Neural progenitor cell (in vitro differentiated cells): ENCODE results near the gene EVL.

Experiments
- CTCF ChIP-seq: fragments of 200-600 bp; sonication (generic); IDR thresholded peaks from 2 replicates; pipeline ENCODE4 v1.5.1; 2017; ENCODE audit warnings: antibody characterized with exemption, mild to moderate bottlenecking
- EZH2 ChIP-seq: fragments of 200-600 bp; sonication (generic); IDR thresholded peaks from 2 replicates; pipeline ENCODE4 v1.6.1; 2017; ENCODE audit warnings: antibody characterized with exemption, mild to moderate bottlenecking, moderate library complexity
- EZH2phosphoT487 ChIP-seq: fragments of 200-600 bp; sonication (generic); IDR thresholded peaks from 2 replicates; pipeline ENCODE4 v1.6.1; 2017; ENCODE audit warnings: antibody characterized with exemption

- TF ChIP-seq CTCF: no peak
- TF ChIP-seq EZH2: no peak
- TF ChIP-seq EZH2phosphoT487: no peak
Measured at GRCh38 chr14:100187247-100187833, 122.1 kb downstream of the EVL start.
